HUES6 (cell line): ENCODE results near the gene MZT2A.
"Not testable (repeated sequence)": the region's sequence is repeated elsewhere in the genome, so short reads cannot be mapped to it uniquely, and the experiment has no call there.

Source experiments
- H3K27ac ChIP-seq: 2 replicates; pipeline ENCODE4 v1.7.0; 2013; ENCODE audit warnings: low read depth, mild to moderate bottlenecking, low read length, inconsistent platforms
- H3K27me3 ChIP-seq: 2 replicates; pipeline ENCODE4 v1.6.1; 2013; ENCODE audit warnings: low read length; ENCODE audit not compliant: control insufficient read depth, insufficient read depth
- H3K36me3 ChIP-seq: 2 replicates; pipeline ENCODE4 v1.6.1; 2013; ENCODE audit warnings: low read length; ENCODE audit not compliant: control insufficient read depth, insufficient read depth
- H3K4me1 ChIP-seq: 2 replicates; pipeline ENCODE4 v1.6.1; 2013; ENCODE audit warnings: low read length; ENCODE audit not compliant: control insufficient read depth, insufficient read depth
- H3K4me3 ChIP-seq: 2 replicates; pipeline ENCODE4 v1.5.1; 2013; ENCODE audit warnings: low read depth, low read length
- H3K9ac ChIP-seq: one replicate; pipeline ENCODE4 v1.6.1; 2013; ENCODE audit warnings: mild to moderate bottlenecking, low read length
- H3K9me3 ChIP-seq: 2 replicates; pipeline ENCODE4 v1.6.1; 2013; ENCODE audit warnings: low read depth, low read length; ENCODE audit not compliant: control insufficient read depth, insufficient read depth

MZT2A gene

DNA sequence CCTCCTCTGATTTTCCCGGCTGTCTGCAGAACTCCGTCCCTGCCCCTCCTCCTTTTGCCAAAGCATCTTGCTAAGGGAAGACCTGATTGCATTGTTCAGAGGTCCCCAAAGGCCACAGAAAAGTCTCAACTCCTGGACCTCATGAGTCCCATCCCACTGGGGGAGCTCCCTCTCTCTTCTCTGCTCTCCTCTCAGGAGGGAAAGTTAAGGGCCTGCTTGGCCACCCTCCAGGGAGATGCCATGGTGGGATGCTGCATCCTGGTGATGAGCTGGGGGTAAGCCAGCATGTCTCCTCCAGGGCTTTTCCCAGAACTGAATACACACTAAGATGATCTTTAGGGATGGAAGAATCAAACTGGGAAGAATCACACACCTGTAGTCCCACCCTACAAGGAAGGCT is 18.9 kb downstream of the MZT2A start:
- not testable (repeated sequence) for H3K4me1 ChIP-seq, H3K27ac ChIP-seq, H3K9ac ChIP-seq, H3K4me3 ChIP-seq, H3K36me3 ChIP-seq, H3K9me3 ChIP-seq, H3K27me3 ChIP-seq

DNA sequence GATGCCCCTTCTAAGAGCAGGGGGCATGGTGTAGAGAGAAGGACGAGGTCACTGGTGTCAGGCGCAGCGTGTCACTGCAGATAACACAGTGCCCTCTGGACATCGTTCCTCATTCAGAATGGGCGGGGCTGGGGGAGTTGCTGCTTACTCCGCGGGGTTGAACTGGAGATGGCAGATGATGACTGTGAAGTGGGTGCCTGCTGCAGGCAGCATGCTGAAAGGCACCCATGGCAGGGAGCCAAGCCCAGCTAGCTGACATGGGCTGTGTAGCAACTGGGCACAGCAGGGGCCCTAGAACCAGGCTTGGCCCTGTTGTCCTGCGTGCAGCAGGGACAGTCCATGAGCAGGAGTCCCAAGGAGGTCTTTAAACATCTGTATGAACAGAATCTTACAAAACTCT is 20.6 kb downstream of the MZT2A start:
- H3K27me3 ChIP-seq, H3K27ac ChIP-seq: not testable (repeated sequence)

DNA sequence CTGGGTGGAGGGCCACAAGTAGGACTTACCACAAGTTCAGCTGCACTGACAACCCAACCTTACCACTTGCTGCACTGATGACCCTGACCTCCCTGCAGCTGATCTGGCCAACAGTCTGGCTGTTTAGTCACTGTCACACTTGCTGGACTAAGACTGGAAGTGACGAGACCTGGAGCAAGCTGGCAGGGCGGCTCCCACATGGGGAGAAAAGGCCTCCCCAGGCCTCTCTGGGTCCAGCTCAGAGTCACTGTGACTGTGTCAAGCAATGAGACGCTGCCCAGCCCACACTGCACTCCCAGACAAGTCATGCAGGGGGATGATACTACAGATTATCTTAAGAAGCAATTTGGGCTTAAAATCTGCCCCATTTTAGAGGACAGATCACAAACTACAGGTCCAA is 21.3 kb downstream of the MZT2A start:
- H3K4me3 ChIP-seq, H3K36me3 ChIP-seq, H3K27ac ChIP-seq, H3K9me3 ChIP-seq, H3K9ac ChIP-seq, H3K27me3 ChIP-seq, H3K4me1 ChIP-seq: not testable (repeated sequence)

More for the DNA sequence above, 20.6 kb downstream of the MZT2A start:
- not testable (repeated sequence) for H3K36me3 ChIP-seq, H3K9me3 ChIP-seq, H3K9ac ChIP-seq, H3K4me1 ChIP-seq, H3K4me3 ChIP-seq

DNA sequence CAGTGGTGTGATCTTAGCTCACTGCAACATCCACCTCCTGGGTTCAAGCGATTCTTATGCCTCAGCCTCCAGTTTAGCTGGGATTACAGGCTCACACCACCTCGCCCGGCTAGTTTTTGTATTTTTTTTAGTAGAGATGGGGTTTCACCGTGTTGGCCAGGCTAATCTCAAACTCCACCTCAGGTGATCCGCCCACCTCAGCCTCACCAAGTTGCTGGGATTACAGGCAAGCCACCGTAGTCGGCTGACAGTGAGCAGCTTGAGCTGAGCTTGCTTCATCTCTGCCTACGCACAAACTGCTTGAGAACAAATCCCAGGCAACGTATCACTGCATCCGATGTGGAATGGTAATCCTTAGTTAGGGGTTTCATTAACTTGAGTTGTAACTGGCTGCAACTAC is 24.5 kb downstream of the MZT2A start:
- H3K9me3 ChIP-seq, H3K27me3 ChIP-seq: not testable (repeated sequence)

DNA sequence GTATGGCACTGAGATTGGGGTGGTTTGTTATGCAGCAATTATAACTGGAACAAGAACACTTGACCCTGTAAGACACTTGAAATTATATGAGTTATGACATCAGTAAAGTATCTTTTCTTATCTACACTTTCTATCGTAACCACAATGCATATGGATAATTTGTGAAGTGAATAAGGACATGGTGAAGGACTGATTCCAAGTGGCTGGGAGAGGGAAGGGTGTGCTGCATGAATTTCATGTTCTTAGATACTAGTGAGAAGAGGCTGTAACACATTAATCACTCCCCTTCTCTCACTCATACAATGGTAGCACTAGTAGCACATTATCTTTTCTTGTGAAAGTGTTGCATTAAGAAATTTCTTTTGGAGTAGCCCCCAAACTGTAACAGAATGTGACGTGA is 37.3 kb downstream of the MZT2A start:
- not testable (repeated sequence) for H3K9me3 ChIP-seq, H3K4me1 ChIP-seq, H3K9ac ChIP-seq, H3K27me3 ChIP-seq, H3K4me3 ChIP-seq, H3K27ac ChIP-seq, H3K36me3 ChIP-seq

More for the DNA sequence above, 24.5 kb downstream of the MZT2A start:
- not testable (repeated sequence) for H3K36me3 ChIP-seq, H3K4me1 ChIP-seq, H3K27ac ChIP-seq, H3K9ac ChIP-seq, H3K4me3 ChIP-seq

DNA sequence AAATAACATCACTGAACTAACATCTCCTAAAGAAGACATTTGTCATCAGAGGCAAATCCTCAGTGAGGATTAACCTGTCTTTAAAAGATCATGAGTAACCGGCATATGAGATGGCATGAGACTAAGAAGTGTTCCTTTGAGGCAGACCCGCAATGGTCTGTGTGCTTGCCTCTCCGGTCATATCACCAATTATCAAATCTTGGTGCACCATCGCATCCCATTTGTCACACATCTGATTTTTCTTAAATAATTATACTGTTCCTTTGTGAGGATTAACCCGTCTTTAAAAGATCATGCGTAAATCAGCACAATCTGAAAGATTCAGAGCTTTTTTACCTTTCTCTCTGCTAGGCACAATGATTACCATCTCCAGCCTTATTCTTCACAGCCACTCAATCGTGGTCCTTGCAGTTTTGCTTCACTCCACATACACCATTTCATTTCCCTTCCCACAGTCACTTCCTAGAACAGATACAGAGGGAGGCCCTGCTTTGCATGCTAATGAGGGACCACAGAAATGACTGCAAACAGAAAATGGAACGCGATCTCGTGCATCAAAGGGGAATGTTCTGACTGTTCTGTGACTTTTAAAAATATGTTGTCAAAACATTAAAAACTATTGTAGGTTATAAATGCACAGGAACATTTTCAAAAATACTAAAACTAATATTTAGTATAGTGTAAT is 40.8 kb downstream of the MZT2A start:
- not testable (repeated sequence) for H3K4me3 ChIP-seq, H3K27ac ChIP-seq, H3K4me1 ChIP-seq, H3K36me3 ChIP-seq, H3K9me3 ChIP-seq, H3K9ac ChIP-seq, H3K27me3 ChIP-seq

DNA sequence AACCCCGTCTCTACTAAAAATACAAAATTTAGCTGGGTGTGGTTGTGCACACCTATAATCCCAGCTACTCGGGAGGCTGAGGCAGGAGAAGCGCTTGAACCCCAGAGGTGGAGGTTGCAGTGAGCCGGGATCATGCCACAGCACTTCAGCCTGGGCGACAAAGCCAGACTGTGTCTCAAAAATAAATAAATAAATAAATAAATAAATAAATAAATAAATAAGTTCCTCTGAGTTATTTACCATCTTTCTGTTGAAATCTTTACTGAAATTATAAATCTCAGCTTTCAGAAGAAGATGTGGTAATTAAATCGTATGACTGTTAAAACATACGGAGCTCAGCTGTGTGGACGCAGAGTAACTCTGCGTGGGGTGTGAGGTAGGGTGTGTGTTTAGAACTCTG is 44.2 kb downstream of the MZT2A start:
- H3K36me3 ChIP-seq, H3K9ac ChIP-seq, H3K27ac ChIP-seq, H3K9me3 ChIP-seq, H3K27me3 ChIP-seq, H3K4me3 ChIP-seq, H3K4me1 ChIP-seq: not testable (repeated sequence)

DNA sequence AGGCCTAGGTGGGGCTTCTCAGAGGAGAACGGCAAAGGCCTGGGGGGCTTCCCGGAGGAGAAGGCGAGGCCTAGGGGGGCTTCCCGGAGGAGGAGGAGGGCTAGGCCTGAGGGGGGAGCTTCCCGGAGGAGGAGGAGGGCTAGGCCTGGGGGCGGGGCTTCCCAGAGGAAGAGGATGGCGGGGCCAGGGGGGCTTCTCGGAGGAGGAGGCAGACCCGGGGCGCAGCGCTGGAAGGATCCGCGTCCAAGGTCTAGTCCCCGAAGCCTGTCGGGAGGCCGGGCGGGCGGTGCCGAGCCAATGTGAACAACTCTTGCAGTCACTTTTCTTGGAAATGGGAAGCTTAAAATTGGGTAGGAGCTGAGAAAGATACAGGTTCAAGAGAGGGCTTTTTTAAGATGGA is 46.3 kb downstream of the MZT2A start:
- H3K36me3 ChIP-seq: no peaks in the 10 kb centered on the region
- H3K4me3 ChIP-seq: no peak overlapping the region
- H3K9ac ChIP-seq: no peak overlapping the region
- H3K27ac ChIP-seq: no peak overlapping the region
- H3K4me1 ChIP-seq: no peaks in the 10 kb centered on the region
- no peaks in the 10 kb centered on the region for H3K27me3 ChIP-seq
- H3K9me3 ChIP-seq: no peaks in the 10 kb centered on the region

DNA sequence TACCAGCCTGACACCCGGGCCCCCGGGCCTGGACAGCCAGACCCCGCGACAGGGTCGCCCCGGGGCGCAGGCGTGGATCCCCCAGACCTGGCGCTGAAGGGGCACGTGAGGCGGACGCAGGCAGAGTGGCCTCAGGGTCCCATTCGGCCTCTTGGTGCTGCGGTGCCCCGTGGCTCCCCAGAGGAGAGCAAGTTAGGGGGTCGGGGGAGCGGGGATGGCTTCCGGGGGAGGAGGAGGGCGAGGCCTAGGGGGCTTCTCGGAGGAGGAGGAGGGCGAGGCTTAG is 46.7 kb downstream of the MZT2A start:
- not testable (repeated sequence) for H3K9ac ChIP-seq, H3K36me3 ChIP-seq, H3K27ac ChIP-seq, H3K4me3 ChIP-seq, H3K4me1 ChIP-seq, H3K27me3 ChIP-seq, H3K9me3 ChIP-seq

DNA sequence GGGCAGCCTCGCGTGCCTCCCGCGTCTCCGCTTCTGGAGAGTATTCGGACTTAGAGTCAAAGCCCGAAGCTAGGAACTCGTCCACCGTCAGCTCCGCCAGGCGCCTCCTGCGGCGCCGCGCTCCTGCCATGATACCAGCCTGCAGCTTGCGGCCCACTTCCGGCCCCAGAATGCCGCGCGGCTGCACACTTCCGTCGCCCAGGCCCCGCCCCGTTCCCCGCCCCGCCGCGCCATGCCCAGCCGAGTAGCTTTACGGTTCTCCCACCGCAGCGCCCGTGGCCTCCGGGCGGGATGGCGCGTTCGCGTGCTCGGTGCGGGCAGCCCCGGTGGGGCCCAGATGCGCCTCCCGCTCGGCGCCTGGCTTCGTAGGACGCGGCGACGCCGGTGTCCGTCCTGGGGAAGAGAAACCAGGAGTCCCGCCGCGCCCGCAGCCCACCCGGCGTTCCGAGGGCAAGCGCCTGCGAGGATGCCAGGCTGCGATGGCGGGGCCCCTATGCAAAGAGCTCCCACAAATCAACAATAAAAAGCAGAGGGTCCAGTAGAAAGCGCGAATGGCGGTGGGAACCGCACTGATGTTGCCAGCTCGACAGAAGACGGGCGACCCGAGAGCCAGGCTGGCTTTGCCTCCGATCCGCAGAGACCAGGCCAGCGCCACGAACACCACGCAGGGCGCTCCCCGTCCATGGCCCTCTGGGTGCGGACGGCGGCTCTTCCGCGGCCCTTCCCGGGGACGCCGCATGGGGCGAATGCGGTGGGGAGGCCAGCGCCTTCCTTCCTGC is 47.3 kb downstream of the MZT2A start:
- H3K9me3 ChIP-seq, H3K4me1 ChIP-seq, H3K27ac ChIP-seq, H3K27me3 ChIP-seq, H3K36me3 ChIP-seq, H3K4me3 ChIP-seq, H3K9ac ChIP-seq: not testable (repeated sequence)

DNA sequence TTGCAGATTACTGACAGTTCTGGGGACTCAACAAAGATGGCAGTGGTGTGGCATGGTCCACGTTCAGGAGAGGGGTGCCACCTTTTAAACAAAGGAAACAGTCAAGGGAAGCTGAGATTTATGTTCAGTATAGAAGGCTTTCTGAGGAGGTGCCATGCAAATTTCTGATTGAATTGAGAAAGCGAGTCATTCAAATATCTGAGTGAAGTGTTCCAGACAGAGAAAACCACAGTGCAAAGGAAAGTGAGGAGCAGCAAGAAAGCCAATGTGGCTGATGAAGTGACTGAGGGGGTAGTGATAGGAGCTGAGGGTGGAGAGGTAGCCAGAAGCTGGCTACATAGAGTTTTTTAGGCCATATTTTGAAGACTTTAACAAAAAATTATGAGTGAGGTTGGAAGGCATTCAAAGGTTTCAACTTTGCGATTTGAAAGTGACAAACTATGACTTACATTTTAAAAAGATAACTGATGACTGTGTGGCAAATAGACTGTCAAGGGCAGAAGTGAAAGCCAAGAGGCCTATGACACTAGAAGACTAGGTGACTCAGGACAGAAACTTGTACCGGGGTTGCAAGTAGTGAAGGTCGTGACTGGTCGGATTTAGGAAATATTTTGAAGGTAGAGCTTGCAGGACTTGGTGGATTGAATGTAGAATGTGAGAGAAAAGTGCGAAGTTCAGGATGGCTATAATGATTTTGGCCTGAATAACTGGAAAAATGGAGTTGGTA is 51.3 kb downstream of the MZT2A start:
- H3K27ac ChIP-seq, H3K4me3 ChIP-seq, H3K9me3 ChIP-seq, H3K9ac ChIP-seq, H3K27me3 ChIP-seq, H3K4me1 ChIP-seq, H3K36me3 ChIP-seq: not testable (repeated sequence)
